GM12865 (cell line): Measurements from ENCODE around the gene AMDHD1.

Experiments
- DNase-seq: peaks from one replicate; pipeline ENCODE4 v3.0.0; 2010; ENCODE audit warnings: low read depth
- H3K4me3 ChIP-seq: 2 replicates; pipeline ENCODE4 v1.5.1; 2011; ENCODE audit warnings: mild to moderate bottlenecking, low read depth, low read length, control low read depth
- TF ChIP-seq, protein P1 (sequence below): IDR thresholded peaks from 2 replicates; pipeline ENCODE4 v1.5.1; 2011; ENCODE audit warnings: low read length, control low read depth, low read depth, inconsistent platforms; ENCODE audit not compliant: insufficient read depth; ENCODE audit errors: missing control alignments

The AMDHD1 gene

DNA sequence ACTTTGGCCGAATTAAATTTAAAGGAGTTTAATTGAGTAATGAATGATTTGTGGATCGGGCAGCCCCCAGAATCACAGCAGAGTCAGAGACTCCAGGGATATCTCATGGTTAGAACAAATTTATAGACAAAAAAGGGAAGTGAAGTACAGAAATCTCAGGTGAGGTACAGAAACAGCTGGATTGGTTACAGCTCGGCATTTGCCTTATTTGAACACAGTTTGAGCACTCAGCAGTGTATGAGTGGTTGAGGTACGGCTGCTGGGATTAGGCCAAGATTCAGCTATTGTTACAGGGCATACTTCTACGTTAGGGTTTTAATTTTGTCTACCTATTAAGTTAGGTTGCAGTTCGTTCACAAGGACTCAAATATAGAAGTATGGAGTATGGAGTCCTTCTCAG lies 24.0 kb upstream of the AMDHD1 start:
- no peak overlapping the region for H3K4me3 ChIP-seq
- TF ChIP-seq, protein P1, sequence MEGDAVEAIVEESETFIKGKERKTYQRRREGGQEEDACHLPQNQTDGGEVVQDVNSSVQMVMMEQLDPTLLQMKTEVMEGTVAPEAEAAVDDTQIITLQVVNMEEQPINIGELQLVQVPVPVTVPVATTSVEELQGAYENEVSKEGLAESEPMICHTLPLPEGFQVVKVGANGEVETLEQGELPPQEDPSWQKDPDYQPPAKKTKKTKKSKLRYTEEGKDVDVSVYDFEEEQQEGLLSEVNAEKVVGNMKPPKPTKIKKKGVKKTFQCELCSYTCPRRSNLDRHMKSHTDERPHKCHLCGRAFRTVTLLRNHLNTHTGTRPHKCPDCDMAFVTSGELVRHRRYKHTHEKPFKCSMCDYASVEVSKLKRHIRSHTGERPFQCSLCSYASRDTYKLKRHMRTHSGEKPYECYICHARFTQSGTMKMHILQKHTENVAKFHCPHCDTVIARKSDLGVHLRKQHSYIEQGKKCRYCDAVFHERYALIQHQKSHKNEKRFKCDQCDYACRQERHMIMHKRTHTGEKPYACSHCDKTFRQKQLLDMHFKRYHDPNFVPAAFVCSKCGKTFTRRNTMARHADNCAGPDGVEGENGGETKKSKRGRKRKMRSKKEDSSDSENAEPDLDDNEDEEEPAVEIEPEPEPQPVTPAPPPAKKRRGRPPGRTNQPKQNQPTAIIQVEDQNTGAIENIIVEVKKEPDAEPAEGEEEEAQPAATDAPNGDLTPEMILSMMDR, result no peak
- DNase-seq, result no peak

DNA sequence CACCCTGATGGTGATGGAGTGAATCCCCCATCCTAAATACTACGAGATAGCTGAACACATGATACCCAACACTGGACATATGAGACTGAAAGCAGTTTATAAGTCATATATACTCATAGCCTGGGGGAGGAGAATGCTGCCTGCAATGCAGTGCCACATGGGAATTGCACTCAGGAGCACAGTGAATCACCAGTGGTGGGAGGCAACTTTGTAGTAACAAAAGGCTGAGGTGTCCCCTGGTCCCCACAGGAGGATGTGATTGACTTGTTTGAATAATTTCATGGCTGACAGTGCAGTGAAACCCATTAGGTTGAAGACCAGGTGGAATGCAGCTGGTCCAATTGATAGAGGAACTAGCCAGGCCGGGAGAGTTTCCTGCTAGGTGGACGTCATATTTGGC lies 20.9 kb upstream of the AMDHD1 start:
- DNase-seq, result no peak
- TF ChIP-seq, protein P1, result no peak
- no peak overlapping the region for H3K4me3 ChIP-seq

DNA sequence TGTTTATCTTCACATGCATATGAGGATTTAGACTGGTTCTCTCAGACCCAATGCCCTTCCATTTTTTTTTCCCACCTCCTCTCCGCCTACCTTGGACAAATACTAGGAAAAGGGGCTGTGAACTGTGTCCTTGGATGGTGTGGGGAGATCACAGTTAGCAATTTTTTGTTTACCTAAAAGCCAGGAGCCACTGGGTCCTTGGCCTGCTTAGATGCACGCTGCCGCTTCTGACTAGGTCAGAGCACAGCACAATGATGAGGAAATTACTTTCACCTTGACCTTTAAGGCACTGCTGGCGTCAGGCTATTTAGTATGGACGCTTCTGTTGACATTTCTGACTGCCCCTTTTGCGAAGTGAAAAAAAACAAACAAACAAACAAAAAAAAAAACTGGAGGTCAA lies 2.6 kb upstream of the AMDHD1 start:
- no peak for DNase-seq
- no peak overlapping the region for H3K4me3 ChIP-seq
- TF ChIP-seq, protein P1, result no peak

DNA sequence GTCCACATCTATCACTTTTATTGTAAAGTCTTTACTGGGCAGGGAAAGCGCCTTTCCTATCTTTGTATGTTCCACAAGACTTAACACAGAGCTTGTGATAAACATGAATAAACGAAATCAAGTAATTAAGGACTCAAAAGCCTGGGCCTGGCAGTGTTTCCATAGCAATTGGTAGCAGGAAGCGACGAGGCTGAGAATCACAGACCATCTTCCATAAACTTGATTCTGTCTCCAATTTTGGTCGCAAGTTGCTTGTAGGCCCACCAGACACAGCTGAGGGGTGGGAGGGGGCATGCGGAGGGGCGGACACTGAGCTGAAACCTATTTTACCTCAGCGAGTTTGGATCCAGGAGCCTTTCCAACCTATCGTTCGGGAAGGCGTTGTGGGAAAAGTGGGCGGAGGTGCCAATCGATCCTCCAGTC lies 1.0 kb upstream of the AMDHD1 start:
- H3K4me3 ChIP-seq, result peak overlapping the region; percentile 81
- peak; percentile 11 for DNase-seq
- TF ChIP-seq, protein P1, result no peak

DNA sequence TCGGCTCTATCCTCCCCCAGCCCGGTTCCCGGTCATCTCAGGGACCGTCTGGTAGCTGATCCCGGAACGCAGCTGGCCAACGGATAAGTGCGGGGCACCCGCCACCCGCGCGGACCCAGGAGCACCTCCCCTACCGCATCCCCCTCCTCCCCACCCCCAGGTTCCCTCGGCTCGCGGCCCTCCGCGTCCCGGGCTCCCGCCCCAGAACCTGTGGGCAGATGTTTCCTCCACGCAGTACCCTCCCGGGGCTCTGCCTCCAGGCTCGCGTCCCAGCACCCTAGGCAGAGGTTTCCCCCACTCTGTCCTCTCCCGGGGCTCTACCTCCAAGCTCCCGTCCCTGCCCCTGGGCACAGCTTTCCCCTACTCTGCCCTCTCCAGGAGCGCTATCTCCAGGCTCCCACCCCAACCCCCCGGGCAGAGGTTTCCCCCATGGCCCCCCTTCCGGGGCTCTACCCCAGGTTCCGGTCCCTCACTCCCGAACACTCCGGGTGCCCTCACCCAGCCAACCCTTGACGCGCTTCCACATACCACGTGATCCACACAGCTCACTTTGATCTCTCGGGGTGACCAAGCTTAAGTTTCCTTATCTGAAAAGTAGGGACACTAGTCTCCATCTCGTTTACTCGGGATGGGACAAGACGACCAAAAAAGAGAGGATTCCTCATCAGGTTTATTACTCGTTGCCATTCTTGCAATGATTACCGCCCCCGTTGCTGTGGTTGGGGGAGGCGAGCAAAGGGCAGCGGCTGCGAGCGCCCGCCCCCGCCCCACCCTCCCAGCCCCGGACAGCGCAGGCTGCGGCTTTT lies 404 bp upstream of the AMDHD1 start, which contains the start of gene CCDC38:
CCDC38 (minus strand) TSS at position 91 of the 806 bp plus-strand sequence. CDS start 6,105 bp downstream, outside the sequence.
- TF ChIP-seq, protein P1, result no peak
- peak within 1 kb of the TSS; percentile 81 for H3K4me3 ChIP-seq
- peak; percentile 90 for DNase-seq

DNA sequence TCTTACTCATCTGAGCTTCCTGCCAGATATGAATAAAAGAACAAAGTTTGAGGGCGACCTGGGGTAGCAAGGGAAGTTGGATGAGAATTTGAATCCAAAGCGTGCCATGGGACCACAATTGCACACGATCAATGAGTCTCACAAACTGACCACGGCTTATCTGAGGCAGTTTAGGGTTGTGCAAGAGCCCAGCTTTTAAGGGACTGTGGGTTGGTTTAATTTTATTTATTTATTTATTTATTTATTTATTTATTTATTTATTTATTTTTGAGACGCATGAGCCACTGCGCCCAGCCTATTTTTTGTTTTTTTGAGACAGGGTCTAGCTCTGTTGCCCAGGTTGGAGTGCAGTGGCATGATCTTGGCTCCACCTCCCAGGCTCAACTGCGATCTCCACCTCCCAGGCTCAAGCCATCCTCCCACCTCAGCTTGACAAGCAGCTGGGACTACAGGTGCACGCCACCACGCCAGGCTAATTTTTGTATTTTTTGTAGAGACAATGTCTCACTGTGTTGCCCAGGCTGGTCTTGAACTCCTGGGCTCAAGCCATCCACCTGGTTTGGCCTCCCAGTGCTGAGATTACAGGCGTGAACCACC lies 1.1 kb downstream of the AMDHD1 start:
- H3K4me3 ChIP-seq, result no peak overlapping the region
- TF ChIP-seq, protein P1, result no peak
- no peak for DNase-seq
